EH (cell line): Measurements from ENCODE around the gene SMAD3.
"Not testable (repeated sequence)": the region's sequence is repeated elsewhere in the genome, so short reads cannot be mapped to it uniquely, and the experiment has no call there.

Source experiments
- DNase-seq: peaks from one replicate; pipeline ENCODE4 v3.0.0-alpha.2; 2015; ENCODE audit warnings: low read depth

SMAD3 gene

DNA sequence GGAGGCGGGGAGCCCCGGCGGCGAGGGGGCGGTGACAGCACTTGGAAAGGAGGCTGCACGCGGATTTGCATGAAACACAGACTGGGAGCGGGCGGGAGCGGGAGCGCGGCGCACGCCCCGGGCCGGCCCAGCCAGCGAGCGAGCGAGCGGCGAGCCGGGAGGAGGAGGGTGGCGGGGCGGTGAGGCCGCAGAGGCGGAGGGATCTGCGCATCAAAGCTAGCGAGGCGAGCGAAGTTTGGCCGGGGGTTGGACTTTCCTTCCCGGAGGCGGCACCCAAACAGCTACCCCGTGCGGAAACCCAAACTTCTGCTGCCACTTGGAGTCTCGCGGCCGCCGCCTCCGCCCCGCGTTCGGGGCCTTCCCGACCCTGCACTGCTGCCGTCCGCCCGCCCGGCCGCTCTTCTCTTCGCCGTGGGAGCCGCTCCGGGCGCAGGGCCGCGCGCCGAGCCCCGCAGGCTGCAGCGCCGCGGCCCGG lies at the start of gene SMAD3:
Gene SMAD3, plus strand, starts transcription at position 72 of the 475 bp plus-strand sequence. CDS start 553 bp downstream, outside the sequence.
- peak; percentile 95 for DNase-seq

DNA sequence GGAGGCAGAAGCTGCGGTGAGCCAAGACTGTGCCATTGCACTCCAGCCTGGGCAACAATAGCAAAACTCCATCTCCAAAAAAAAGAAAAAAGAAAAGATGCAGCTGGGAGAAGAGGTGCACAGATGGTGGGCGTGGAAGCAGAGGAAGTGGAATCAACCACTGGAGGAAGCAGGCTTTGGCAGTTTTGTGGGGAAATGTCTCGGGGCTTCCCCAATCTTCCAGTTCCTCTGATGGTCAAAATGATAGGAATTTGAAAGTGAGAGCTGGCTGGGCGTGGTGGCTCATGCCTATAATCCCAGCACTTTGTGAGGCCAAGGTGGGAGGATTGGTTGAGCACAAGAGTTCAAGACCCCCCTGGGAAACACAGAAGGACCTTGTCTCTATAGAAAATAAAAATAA lies 48.1 kb upstream of the SMAD3 start:
- DNase-seq = no peak

DNA sequence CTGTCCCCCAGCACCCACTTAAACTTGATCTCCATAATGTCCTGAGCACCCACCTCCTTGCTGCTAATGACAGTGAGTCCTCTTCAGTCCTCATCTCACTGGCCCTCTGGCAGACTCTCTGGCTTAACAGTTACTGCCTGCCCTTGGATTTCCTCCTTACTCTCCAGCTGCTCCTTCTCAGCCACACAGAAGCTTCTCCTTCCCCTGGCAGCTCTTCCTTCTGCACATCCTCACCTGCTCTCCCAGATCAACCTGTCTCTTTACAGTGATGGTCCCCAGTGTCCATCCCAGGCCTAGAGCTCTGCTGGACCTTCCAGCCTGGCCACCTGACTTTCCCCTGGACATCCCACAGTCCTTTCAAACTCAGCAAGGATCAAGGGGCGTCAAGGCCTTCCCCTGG lies 47.4 kb upstream of the SMAD3 start:
- DNase-seq = no peak

DNA sequence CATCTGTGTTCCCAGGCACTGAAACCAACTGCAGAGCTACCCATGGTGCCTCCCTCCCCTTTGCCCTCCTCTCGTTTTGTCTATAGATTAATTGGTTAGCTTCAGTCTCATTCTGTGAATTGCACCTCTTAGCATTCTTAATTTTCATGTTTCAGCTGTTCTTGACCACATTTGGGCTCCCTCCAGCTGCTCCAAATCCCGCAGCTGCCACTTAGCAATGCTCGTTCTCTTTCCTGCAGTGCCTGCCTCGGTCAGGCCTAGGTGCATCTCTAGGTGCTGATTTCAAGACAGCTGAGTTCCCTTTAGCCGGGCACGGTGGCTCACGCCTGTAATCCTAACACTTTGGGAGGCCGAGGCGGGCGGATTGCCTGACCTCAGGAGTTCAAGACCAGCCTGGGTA lies 47.0 kb upstream of the SMAD3 start:
- no peak for DNase-seq

DNA sequence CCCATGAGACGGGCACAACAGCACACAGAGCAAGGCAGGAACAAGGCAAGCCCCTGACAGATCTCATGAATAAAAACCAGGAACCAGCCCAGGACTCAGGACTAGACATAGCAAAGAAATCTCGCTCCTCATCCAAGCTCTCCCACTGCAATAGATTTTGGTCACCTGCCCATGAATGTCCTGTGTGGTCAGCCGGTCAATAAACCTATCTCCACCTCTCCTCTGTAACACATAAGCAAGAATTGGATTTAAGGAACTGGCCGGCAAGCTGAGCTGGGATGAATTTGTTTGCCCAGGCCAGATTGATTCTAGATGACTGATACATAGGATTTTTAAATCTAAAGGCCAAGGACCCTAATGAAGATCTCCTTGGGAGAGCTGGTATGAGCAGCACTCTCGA lies 46.3 kb upstream of the SMAD3 start:
- DNase-seq = no peak

DNA sequence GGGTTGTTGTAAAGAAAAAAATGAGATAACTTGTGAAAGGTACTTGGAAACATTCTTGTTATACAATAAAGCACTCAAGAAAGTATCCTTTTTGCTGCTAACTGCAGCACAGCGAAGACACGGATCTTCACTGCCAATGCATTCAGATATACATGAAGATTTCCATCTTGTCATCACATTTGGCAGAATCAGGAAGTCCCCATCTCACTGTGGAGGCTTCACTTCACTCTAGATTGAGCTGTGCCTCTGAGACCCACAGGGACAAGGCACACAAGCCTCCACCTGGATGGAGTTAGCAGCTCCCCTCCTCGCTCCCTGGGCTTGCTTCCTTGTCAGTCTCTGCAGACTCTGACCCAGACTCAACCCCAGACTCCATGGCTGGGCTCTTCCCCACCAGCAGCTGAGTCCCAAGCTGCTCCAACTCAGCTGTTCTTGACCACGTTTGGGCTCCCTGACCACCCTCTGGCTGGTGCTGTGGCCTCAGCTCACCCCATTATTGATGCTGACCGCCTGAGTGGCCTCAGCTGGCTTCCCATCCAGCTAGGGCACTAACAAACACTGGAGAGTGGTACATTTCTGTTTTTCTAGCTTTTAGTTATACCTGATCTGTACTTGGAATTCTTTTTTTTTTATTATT lies 45.4 kb upstream of the SMAD3 start:
- DNase-seq = no peak

DNA sequence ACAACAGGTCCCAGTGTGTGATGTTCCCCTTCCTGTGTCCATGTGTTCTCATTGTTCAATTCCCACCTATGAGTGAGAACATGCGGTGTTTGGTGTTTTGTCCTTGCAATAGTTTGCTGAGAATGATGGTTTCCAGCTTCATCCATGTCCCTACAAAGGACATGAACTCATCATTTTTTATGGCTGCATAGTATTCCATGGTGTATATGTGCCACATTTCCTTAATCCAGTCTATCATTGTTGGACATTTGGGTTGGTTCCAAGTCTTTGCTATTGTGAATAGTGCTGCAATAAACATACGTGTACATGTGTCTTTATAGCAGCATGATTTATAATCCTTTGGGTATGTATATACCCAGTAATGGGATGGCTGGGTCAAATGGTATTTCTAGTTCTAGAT lies 44.7 kb upstream of the SMAD3 start:
- not testable (repeated sequence) for DNase-seq

DNA sequence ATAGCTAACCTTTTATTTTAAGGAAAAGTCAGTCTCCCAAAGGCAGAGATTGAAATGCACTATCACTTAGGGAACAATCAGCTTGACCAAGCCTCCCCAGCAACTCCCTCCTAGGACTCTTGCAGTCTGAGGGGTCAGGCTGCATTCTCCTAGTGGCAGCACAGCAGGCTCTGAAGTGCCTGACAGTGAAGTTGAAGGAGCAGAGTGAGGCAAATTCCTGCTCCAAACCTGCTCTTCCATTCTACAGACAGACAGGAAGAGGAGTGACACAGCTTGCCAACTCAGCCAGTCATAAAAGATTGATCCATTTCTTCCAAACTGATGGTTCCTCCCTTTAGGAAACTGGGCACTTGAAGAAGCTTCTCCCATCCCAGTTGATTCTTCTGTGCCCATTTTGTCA lies 43.9 kb upstream of the SMAD3 start:
- peak; percentile 39 for DNase-seq

DNA sequence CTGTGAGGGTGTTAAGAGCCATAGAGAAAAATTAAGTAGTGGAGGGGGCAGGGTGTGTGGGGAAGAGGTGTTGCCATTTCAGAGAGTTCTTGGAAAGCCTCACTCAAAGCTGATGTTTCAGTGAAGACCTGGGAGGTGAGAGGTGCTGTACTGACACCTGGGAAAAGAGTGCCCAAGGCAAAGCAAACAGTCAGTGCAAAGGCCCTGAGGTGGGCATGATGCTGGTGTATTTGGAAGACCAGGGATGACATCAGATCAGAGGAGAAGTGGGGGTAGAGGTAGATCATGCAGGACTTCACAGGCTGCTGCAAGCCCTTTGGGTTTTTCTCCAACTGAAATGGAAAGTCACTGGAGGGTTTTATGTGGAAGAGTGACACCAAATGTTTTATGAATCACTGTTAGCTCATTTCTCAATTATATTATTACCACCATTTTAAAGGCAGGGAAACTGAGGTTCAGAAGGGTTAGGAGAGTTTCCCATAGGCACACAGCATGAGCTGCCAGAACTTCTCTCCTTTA lies 42.8 kb upstream of the SMAD3 start:
- no peak for DNase-seq

DNA sequence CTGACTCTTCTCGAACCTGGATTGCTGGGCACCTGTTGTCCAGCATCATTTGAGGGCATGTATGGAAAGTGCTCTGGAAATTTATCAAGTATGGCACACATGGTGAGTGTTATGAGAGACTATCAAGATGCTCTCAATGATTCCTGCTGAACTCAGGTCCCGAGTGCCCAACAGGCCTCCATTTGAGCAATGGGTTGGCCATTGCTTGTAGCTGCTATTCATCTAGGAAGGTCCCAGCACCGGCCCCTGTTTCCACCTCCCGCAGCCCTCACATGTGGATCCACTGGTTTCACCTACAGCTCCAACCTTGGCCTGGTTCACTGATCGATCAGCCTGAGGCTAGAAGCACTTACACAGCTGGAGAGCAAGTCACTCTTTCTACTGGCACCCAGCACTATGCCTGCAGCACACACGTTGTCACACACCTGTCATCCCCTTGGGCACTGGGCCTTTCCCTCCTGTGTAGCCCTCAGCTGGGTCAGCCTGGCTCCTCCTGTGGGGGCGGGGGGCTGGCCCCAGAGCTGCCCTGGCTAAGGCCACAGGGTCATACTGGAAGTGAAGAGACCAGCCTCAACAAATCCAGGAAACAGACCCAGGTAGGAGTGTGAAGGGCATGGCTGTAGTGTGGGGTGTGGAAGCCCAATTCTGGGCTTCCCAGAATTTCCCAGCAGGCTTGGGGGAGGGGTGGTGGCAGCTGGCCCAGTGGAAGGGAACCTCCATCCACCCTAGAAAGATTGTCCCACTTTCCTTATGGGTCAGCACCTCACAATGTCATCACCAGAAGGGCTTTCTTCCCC lies 41.7 kb upstream of the SMAD3 start:
- no peak for DNase-seq

DNA sequence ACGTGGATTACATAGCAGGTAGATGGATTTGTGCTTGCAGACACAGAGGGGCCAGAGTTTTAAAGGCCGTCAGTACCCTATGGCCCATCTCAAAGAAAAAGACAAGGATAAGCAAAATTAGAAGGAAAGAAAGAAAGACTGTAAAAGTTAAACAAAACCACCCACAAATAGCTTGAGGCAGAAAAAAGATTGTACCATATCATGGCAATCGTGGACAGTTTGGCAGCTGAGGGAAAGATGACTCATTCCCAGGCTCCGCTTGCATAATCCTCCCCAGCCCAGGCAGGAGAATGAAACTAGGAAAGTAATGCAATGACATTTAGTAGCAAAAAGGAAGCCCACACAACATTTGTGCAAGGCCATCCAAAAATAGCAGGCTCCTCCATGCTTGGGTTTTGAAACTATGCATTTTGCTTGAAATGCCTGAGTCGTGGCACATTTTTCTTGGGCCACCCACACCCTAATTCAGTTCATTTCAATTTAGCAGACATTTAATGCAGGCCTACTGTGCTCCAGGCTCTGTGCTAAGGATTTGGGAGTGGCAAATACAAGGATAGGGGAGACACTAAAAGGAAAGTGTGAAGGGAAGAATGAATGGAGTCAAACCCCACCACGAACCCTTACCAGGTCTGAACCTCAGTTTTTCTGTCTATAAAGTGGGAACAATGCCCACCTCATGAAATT lies 40.9 kb upstream of the SMAD3 start:
- DNase-seq = peak; percentile 99

DNA sequence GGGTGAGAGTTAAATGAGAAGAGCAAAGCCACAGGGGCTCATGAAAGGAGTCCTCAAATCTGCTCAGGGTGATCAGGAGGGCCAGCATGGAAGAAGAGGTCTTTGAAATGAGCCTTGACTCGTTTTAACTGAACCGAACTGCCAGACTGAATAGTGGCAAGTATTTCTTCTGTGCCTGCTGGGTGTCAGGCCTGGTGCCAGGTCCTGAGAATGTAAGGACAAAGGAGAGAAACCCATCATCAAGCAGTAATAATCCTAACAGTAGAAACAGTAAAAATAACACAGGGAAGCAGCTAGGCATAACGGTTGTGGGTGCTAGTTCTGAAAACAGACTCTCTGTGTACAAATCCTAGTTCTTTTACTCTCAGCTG lies 40.4 kb upstream of the SMAD3 start:
- no peak for DNase-seq

DNA sequence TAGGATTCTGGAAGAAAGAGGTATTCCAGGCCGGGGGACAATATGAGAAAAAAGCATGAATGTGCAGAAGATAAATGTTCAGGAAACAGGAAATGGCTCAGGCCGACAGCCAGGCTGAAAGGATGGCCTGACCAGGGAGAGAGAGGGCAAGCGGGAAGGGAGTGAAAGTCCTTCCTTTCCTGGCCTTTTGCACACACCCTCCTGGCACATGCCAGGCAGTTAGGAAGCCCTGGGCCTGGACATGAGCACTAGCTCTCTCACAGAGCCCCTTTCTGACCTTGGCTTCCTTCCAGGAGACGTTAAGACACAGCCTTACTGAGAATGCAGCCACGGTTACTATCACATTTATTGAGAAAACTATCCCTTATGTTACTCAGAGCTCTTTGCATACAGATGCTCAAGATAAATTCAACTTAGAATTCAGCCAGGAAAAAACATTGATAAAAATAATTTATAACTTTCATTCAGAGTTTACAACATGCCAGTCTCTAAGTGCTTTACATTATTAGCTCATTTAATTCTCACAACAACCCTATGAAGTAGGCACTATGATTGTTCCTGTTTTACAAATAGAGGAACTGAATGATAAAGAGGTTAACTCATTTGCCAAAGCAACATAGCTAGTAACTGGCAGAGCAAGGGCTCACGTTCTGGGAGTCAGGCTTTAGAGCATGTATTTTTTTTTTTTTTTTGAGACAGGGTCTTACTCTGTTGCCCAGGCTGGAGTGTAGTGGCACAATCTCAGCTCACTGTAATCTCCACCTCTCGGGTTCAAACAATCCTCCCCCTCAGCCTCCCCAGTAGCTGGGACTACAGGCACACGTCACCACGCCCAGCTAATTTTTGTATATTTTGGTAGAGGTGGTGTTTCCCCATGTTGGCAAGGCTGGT lies 39.4 kb upstream of the SMAD3 start:
- peak; percentile 78 for DNase-seq

DNA sequence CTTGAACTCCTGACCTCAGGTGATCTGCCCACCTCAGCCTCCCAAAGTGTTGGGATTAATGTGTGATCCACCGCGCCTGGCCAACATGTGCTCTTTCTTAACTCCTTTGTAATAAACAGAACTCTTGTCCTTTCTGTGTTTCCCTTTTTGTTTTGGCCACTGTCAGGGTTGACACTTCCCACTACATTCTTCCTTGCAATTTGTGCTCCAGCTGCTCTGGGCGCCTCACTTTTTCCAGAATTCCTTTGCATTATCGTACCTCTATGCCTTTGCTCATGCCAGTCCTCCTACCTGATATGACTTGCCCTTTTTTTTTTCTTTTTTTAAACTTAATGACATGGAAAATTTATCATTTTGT lies 38.8 kb upstream of the SMAD3 start:
- DNase-seq = no peak

DNA sequence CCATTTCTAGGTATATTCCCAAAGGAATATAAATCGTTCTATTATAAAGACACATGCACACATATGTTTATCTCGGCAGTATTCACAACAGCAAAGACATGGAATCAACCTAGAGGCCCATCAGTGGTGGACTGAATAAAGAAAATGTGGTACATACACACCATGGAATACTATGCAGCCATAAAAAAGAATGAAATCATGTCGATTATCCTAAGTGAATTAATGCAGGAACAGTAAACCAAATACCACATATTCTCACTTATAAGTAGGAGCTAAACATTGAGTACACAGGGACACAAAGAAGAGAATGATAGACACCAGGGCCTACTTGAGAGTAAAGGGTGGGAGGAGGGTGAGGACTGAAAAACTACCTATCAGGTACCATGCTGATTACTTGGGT lies 37.0 kb upstream of the SMAD3 start:
- DNase-seq = not testable (repeated sequence)

DNA sequence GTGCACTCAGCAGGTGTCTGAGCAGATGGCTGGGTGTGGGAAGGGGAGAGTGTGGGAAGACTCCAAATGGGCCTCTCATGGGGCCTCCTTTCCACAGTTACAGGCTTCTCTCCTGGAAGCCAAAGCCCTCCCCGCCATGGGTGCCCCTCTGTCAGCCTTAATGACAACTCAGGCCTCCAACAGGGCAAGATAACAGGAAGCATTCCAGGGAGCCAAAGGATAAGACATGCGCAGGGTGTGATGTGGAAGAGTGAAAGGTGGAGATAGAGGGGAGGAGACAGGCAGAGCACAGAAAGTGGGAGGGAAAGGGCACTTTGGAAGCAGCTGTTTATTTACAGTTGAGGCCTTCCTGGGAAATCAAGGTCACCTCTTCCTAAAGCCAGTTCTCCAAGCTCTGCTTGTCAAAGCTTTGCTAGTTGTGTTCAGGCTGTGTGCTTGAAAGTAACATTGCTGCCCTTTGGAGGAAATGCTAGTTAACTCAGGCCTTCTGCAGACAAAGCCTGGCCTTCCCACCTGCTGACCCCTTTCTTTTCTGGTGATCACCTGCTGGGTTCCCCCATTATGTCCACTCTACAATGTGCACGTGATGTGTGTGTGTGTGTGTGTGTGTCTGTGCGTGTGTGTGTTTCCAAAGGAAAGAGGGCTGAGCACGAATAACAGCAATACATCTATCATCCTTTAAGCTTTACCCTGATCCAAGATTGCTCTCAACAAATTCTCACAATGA lies 35.2 kb upstream of the SMAD3 start:
- DNase-seq = no peak

DNA sequence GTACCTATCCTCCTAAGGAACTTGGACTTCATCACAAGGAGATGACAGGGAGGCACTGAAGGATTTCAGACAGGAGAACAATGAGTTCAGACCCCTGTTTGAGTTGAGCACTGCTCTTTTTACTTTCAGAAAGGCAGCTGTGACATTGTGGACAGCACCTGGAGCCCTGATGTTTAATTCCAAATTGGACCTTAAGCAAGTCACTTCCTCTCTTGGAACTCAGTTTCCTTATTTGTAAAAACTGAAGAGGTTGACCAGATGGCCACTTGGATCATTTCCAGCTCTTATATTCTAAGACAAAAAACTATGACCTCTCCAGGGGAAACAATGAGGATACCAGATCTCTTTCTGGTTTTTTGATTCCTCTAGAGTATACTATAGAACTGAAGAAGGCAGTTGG lies 34.1 kb upstream of the SMAD3 start:
- DNase-seq = no peak

DNA sequence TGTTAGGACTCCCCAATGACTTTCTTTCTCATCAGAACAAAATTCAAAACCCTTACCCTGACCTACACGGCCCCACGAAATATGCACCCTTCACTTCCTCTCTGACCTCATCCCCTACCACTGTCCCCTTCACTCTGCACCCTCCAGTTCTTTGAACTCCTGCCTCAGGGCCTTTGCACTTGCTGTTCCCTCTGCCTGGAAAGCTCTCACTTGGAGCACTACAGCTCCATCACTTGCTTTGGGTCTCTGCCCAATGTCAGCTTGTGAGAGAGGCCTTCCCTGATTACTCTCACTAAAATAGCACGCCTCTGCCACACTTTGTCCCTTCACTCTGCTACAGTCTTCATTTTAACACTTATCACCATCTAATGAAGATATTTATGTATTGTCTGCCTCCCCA lies 32.8 kb upstream of the SMAD3 start:
- no peak for DNase-seq

DNA sequence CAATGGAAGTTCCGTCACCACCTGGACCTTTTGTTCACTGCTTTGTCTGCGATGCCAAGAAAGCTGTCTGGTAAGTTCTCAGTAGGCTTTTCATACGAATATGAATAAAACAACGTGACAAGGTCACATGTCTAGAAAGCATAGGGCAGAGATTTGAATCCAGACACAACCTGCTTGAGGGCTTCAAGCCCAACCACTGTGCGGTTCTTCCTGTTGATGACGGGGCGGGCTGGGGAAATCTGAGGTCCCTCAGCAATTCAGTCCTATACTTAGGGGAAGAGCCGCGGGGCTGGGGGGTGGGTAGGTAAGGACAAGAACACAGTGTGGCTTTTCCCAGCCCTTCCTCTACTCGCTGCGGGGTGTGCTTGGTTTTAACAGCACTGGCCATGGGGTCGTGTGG lies 32.4 kb upstream of the SMAD3 start:
- DNase-seq = no peak

DNA sequence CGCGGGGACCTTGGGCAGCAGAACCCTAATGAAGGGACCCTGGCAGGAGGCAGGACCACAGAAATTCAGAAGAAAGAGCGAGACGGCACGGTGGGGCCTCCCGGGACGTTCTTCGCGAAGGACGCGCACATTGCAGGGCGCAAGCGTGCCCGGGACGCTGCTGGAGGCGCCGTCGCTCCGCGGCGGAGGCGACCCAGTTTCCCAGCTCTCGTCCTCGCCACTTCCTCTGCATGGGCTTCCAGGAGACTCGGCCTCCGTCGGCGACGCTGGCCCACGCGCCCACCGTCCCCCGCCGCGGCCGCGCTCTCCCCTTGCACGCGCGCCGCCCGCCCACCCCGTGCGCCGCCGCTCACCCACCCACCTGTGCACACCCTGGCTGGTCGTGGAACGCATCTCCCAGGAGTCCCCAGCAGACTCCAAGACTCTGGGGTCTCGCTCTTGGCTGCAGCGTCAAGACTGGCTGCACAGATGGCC lies 31.8 kb upstream of the SMAD3 start:
- DNase-seq = no peak

DNA sequence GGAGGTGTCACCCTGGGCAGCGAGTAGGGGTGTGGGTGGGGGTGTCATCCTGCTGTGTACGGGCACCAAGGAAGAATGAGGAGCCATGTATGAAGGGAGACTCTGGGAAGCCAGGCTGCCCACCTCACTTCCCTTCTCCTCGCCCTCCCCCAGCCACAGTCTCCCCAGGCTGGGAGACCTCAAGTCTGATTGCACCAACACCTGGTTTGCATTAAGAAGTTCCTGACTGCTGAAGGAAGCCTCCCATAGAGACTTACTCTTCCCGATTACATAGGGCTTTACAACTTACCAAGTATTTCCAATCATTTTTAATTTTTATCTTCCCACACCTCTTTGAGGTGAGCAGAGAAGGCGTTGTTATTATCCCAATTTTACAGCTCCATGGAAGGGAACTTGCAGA lies 29.5 kb upstream of the SMAD3 start:
- peak; percentile 74 for DNase-seq
